Mesothelial cell of epicardium (in vitro differentiated cells): ENCODE data around the gene MARK1. TPM values are rescaled to one million over a fixed set of nuclear protein-coding genes. Genes with fewer than 3 reads are reported as not detected.

ENCODE experiments used
- DNase-seq, 2 experiments: peaks; one replicate each; pipeline ENCODE4 v3.0.0; 2021; ENCODE audit warnings: low spot score in 2 of 2; ENCODE audit not compliant: unreplicated experiment in 2 of 2
- H3K27ac Mint-ChIP-seq: 2 replicates; pipeline ENCODE4 v1.8.0; 2021; ENCODE audit warnings: mixed read lengths
- H3K27me3 Mint-ChIP-seq: 2 replicates; pipeline ENCODE4 v1.8.0; 2021; ENCODE audit warnings: low read depth, mixed read lengths
- H3K36me3 Mint-ChIP-seq: 2 replicates; pipeline ENCODE4 v1.8.0; 2021; ENCODE audit warnings: mixed read lengths
- H3K4me1 Mint-ChIP-seq: 2 replicates; pipeline ENCODE4 v1.8.0; 2021; ENCODE audit warnings: mixed read lengths
- H3K4me3 Mint-ChIP-seq: 2 replicates; pipeline ENCODE4 v1.8.0; 2021; ENCODE audit warnings: mild to moderate bottlenecking, moderate library complexity, mixed read lengths
- H3K9me3 Mint-ChIP-seq: 2 replicates; pipeline ENCODE4 v1.8.0; 2021; ENCODE audit warnings: mixed read lengths
- total RNA-seq: library from RNA; stranded (reverse); gene quantifications from 3 replicates; pipeline ENCODE4 v1.2.1, GENCODE V29; 2021
- TF ChIP-seq, protein P1 (sequence below): fragments of 200-600 bp; sonication (generic); IDR thresholded peaks from one replicate; pipeline ENCODE4 v1.5.0; 2021; ENCODE audit warnings: antibody characterized with exemption; ENCODE audit not compliant: unreplicated experiment

The MARK1 gene
- total RNA-seq, 1 donor from 2014 or later: 11.8 TPM

DNA sequence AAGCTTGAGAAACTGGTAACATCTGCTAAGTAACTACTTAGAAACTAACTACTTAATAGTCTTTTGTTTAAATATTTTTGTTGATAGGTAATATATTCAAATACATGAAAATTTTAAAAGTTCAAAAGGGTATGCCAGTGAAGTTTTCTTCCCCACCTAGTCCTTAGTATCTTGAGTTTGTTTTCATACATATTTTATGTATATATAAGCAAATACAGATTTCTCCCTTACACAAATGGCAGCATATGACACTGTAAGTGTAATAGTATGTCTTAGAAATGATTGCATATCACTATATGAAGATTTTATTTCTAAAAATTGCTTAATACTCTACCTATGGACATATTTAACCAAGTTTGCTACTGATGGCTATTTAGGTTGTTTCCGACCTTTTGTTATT lies 38.9 kb downstream of the MARK1 start:
- H3K27me3 Mint-ChIP-seq: no peaks in the 10 kb centered on the region
- H3K4me3 Mint-ChIP-seq: no peak overlapping the region
- H3K36me3 Mint-ChIP-seq: no peaks in the 10 kb centered on the region
- TF ChIP-seq, protein P1, sequence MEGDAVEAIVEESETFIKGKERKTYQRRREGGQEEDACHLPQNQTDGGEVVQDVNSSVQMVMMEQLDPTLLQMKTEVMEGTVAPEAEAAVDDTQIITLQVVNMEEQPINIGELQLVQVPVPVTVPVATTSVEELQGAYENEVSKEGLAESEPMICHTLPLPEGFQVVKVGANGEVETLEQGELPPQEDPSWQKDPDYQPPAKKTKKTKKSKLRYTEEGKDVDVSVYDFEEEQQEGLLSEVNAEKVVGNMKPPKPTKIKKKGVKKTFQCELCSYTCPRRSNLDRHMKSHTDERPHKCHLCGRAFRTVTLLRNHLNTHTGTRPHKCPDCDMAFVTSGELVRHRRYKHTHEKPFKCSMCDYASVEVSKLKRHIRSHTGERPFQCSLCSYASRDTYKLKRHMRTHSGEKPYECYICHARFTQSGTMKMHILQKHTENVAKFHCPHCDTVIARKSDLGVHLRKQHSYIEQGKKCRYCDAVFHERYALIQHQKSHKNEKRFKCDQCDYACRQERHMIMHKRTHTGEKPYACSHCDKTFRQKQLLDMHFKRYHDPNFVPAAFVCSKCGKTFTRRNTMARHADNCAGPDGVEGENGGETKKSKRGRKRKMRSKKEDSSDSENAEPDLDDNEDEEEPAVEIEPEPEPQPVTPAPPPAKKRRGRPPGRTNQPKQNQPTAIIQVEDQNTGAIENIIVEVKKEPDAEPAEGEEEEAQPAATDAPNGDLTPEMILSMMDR: no peak
- H3K4me1 Mint-ChIP-seq: peaks cover 2% of the 10 kb centered on the region
- no peak for DNase-seq
- H3K9me3 Mint-ChIP-seq: no peaks in the 10 kb centered on the region
- H3K27ac Mint-ChIP-seq: no peak overlapping the region

GRCh38 chr1:220572416-220572815 lies 44.5 kb downstream of the MARK1 start:
- peaks cover 20% of the 10 kb centered on the region for H3K36me3 Mint-ChIP-seq
- no peaks in the 10 kb centered on the region for H3K4me1 Mint-ChIP-seq
- TF ChIP-seq, protein P1: no peak
- no peak overlapping the region for H3K27ac Mint-ChIP-seq
- peaks cover 28% of the 10 kb centered on the region for H3K9me3 Mint-ChIP-seq
- H3K4me3 Mint-ChIP-seq: no peak overlapping the region
- no peaks in the 10 kb centered on the region for H3K27me3 Mint-ChIP-seq
- no peak for DNase-seq

GRCh38 chr1:220573836-220574235 lies 45.9 kb downstream of the MARK1 start:
- H3K4me3 Mint-ChIP-seq: no peak overlapping the region
- TF ChIP-seq, protein P1: no peak
- peaks cover 28% of the 10 kb centered on the region for H3K9me3 Mint-ChIP-seq
- H3K27me3 Mint-ChIP-seq: no peaks in the 10 kb centered on the region
- no peaks in the 10 kb centered on the region for H3K4me1 Mint-ChIP-seq
- DNase-seq: no peak
- H3K36me3 Mint-ChIP-seq: peaks cover 20% of the 10 kb centered on the region
- no peak overlapping the region for H3K27ac Mint-ChIP-seq

DNA sequence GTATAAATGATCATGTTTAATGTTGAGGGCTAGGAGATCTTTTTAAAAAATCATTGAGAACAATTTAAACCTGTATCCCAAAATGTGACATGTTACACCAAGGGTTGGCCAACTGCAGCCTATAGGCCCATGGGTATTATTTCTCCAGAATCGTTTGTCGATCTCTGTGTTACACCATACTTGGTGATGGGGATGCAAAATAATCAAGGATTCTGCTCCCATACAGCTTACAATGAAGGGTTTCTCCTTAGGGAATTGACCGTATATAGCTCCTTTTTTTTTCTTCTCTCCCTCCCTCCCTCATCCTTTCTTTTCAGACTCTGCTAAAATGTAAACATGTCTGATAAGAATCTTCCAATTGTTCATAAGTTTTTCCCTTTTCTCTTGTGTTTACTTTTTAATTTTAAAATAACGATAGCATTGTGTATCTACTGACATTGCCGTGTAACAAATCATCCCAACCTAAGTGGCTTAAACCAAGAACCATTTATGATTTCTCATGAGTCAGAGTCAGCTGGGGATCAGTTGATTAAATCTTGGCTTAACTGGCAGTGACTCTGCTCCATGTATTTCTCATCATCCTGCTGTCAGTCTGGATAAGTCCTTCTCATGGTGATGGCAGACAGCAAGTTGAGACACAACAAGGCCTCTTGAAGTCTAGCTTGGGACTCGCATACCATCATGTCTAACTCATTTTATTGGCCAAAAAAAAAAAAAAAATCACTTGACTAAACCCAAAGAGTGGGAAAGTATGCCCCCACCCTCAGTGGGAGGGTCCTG lies 48.0 kb downstream of the MARK1 start:
- H3K4me3 Mint-ChIP-seq: no peak overlapping the region
- DNase-seq: no peak

DNA sequence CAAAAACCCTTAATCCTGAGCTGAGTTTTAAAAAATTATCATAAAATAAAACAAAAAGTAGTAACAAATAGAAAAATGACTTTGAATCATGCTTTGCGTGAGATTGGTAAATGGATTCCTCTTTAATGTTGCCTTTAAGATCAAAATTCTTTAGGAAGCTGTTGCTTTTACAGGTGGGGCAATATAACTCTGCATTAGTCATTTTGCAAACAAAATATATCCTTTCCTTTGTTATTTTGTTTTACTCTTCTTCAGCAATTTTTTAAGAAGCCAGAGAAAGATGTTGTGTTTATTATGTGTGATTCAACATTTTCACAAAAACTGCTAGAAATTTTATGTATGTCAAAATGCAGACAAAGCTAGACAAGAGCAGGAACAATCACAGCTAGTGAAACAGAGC lies 50.0 kb downstream of the MARK1 start:
- TF ChIP-seq, protein P1: no peak
- H3K27ac Mint-ChIP-seq: no peak overlapping the region
- H3K4me1 Mint-ChIP-seq: peaks cover 19% of the 10 kb centered on the region
- H3K27me3 Mint-ChIP-seq: no peaks in the 10 kb centered on the region
- DNase-seq: no peak
- H3K4me3 Mint-ChIP-seq: no peak overlapping the region
- H3K36me3 Mint-ChIP-seq: peaks cover 16% of the 10 kb centered on the region
- peaks cover 27% of the 10 kb centered on the region for H3K9me3 Mint-ChIP-seq

More for the DNA sequence above, 48.0 kb downstream of the MARK1 start:
- TF ChIP-seq, protein P1: no peak
- Mint-ChIP-seq H3K9me3 (peaks cover 28% of the 10 kb centered on the region), H3K36me3 (peaks cover 20% of the 10 kb centered on the region), H3K4me1 (peaks cover 4% of the 10 kb centered on the region), H3K27me3 (no peaks in the 10 kb centered on the region), H3K27ac (no peak overlapping the region)
